SK-N-SH (cell line): ENCODE results near the gene AGAP1. TPM values are rescaled to one million over a fixed set of nuclear protein-coding genes. Genes with fewer than 3 reads are reported as not detected.

Source experiments
- CTCF ChIA-PET: fragments of 300-600, 350-600 bp; formaldehyde crosslinking; extraction: SDS; loops from one replicate; lab custom pipeline; 2021; lab: Yijun Ruan, JAX
- POLR2A ChIA-PET: fragments of 350-600 bp; sonication (Branson Sonifier 250); formaldehyde crosslinking; extraction: SDS; loops from one replicate; lab custom pipeline; 2020; ENCODE audit warnings: antibody characterized with exemption, inconsistent platforms; lab: Yijun Ruan, JAX
- DNase-seq: peaks from one replicate; pipeline ENCODE4 v3.0.0; 2012
- H2AFZ ChIP-seq: fragments of 200-600 bp; sonication (generic); 2 replicates; pipeline ENCODE4 v1.8.1; 2016; ENCODE audit warnings: antibody characterized with exemption, mild to moderate bottlenecking, low read depth
- H3F3A ChIP-seq: fragments of 200-600 bp; sonication (generic); replicated peaks from 2 replicates; pipeline ENCODE3; 2016; ENCODE audit warnings: antibody characterized with exemption, mild to moderate bottlenecking; ENCODE audit not compliant: insufficient read depth
- H3K27ac ChIP-seq, 2 experiments: fragments of 200-500 bp in 1 of 2; fragments of 200-600 bp in 1 of 2; sonication (Bioruptor generic) in 1 of 2; sonication (generic), shearing (Covaris generic) in 1 of 2; 2 replicates each; pipeline versions ENCODE4 v1.5.1 to v1.6.1; 2014 to 2016; ENCODE audit warnings: low read depth in 2 of 2, inconsistent platforms in 1 of 2, low read length in 1 of 2, mild to moderate bottlenecking in 1 of 2, mixed read lengths in 1 of 2
- H3K27me3 ChIP-seq: fragments of 200-600 bp; sonication (generic), shearing (Covaris generic); 2 replicates; pipeline ENCODE4 v1.6.1; 2016; ENCODE audit warnings: mixed run types; ENCODE audit not compliant: insufficient read depth
- H3K36me3 ChIP-seq, 2 experiments: fragments of 200-500 bp in 1 of 2; fragments of 200-600 bp in 1 of 2; sonication (Bioruptor generic) in 1 of 2; sonication (generic) in 1 of 2; replicated peaks in 1 of 2; 2 replicates each; pipeline versions ENCODE3 to v1.5.1; 2014 to 2016; ENCODE audit warnings: low read length in 1 of 2, mild to moderate bottlenecking in 1 of 2; ENCODE audit not compliant: insufficient read depth in 2 of 2, control insufficient read depth in 1 of 2
- H3K4me1 ChIP-seq, 2 experiments: fragments of 200-500 bp in 1 of 2; fragments of 200-600 bp in 1 of 2; sonication (Bioruptor generic) in 1 of 2; sonication (generic), shearing (Covaris generic) in 1 of 2; 2 replicates each; pipeline versions ENCODE4 v1.5.1 to v1.6.1; 2014 to 2016; ENCODE audit warnings: low read depth in 1 of 2, low read length in 1 of 2, mixed run types in 1 of 2; ENCODE audit not compliant: insufficient read depth in 2 of 2, control insufficient read depth in 1 of 2
- H3K4me2 ChIP-seq: fragments of 200-600 bp; sonication (generic), shearing (Covaris generic); 2 replicates; pipeline ENCODE4 v1.6.1; 2017; ENCODE audit warnings: mixed run types
- H3K4me3 ChIP-seq, 2 experiments: fragments of 200-500 bp in 1 of 2; fragments of 200-600 bp in 1 of 2; sonication (Bioruptor generic) in 1 of 2; sonication (generic), shearing (Covaris generic) in 1 of 2; 2 replicates each; pipeline versions ENCODE4 v1.5.1 to v1.8.1; 2014 to 2016; ENCODE audit warnings: low read depth in 2 of 2, inconsistent platforms in 1 of 2, low read length in 1 of 2, mild to moderate bottlenecking in 1 of 2, mixed read lengths in 1 of 2, moderate library complexity in 1 of 2
- H3K79me2 ChIP-seq: fragments of 200-600 bp; sonication (generic); 2 replicates; pipeline ENCODE4 v1.8.1; 2017; ENCODE audit warnings: mild to moderate bottlenecking; ENCODE audit not compliant: insufficient read depth
- H3K9ac ChIP-seq: fragments of 200-600 bp; sonication (generic); 2 replicates; pipeline ENCODE4 v1.6.1; 2017; ENCODE audit warnings: mixed run types
- H3K9me2 ChIP-seq: fragments of 200-600 bp; sonication (generic); 2 replicates; pipeline ENCODE4 v1.6.1; 2017; ENCODE audit warnings: mixed run types
- H3K9me3 ChIP-seq: fragments of 200-600 bp; sonication (generic); 2 replicates; pipeline ENCODE4 v1.6.1; 2017; ENCODE audit warnings: mixed run types, mild to moderate bottlenecking, moderate library complexity
- H4K20me1 ChIP-seq: fragments of 200-600 bp; sonication (generic); 2 replicates; pipeline ENCODE4 v1.6.1; 2017; ENCODE audit warnings: mild to moderate bottlenecking, mixed run types; ENCODE audit not compliant: insufficient read depth
- EP300 ChIP-seq, 2 experiments: IDR thresholded peaks; 2 replicates each; pipeline versions ENCODE4 v1.4.0 to v1.6.1; 2012; ENCODE audit warnings: borderline replicate concordance in 1 of 2, low read depth in 1 of 2, low read length in 1 of 2
- FOSL2 ChIP-seq: IDR thresholded peaks from 2 replicates; pipeline ENCODE4 v1.4.0; 2012; ENCODE audit warnings: low read depth, mild to moderate bottlenecking, moderate library complexity, borderline replicate concordance
- GABPA ChIP-seq: IDR thresholded peaks from 2 replicates; pipeline ENCODE4 v1.4.0; 2012; ENCODE audit warnings: low read depth, mild to moderate bottlenecking
- GATA2 ChIP-seq: sonication (generic); formaldehyde crosslinking; IDR thresholded peaks from 2 replicates; pipeline ENCODE4 v1.5.0; 2020; ENCODE audit warnings: mild to moderate bottlenecking, missing genetic modification reagents
- MXI1 ChIP-seq: IDR thresholded peaks from 2 replicates; pipeline ENCODE4 v1.6.1; 2012; ENCODE audit warnings: mild to moderate bottlenecking, low read depth, low read length, improper control_type of control experiment
- NRF1 ChIP-seq: IDR thresholded peaks from 2 replicates; pipeline ENCODE4 v1.6.1; 2012; ENCODE audit warnings: low read depth, mild to moderate bottlenecking, low read length
- POLR2AphosphoS5 ChIP-seq: IDR thresholded peaks from 2 replicates; pipeline ENCODE4 v1.6.1; 2012; ENCODE audit warnings: low read depth, low read length
- RCOR1 ChIP-seq: fragments of 150-350 bp; IDR thresholded peaks from 2 replicates; pipeline ENCODE4 v1.6.1; 2017; ENCODE audit warnings: antibody characterized with exemption, low read length
- TAF1 ChIP-seq: IDR thresholded peaks from 2 replicates; pipeline ENCODE4 v1.6.1; 2012; ENCODE audit warnings: low read depth, mild to moderate bottlenecking, low read length, moderate library complexity, borderline replicate concordance
- YY1 ChIP-seq: IDR thresholded peaks from 2 replicates; pipeline ENCODE4 v1.4.0; 2012; ENCODE audit warnings: low read depth, mild to moderate bottlenecking
- WGBS: methylation state at CpG from one replicate; pipeline ENCODE4 v1.1.6; 2017; ENCODE audit warnings: low lambda C conversion rate; 5-methylcytosine and 5-hydroxymethylcytosine counted together
- polyA plus RNA-seq, 3 experiments: library from polyadenylated mRNA; depleted of rRNA; stranded (reverse); fragments of >200 nt; gene quantifications; 2 replicates each; pipeline ENCODE4 v1.2.3, GENCODE V29; 2012
- TF ChIP-seq, protein P1 (sequence below): fragments of 150-350 bp; IDR thresholded peaks from 2 replicates; pipeline ENCODE4 v1.6.1; 2016; ENCODE audit warnings: mild to moderate bottlenecking, low read depth, low read length
- TF ChIP-seq, protein P2 (sequence below): IDR thresholded peaks from 2 replicates; pipeline ENCODE4 v1.4.0; 2012; ENCODE audit warnings: low read depth

AGAP1 gene
- polyA plus RNA-seq, 1 of the 3 experiments (the other 2 are of a cell fraction) = 8.8 TPM

DNA sequence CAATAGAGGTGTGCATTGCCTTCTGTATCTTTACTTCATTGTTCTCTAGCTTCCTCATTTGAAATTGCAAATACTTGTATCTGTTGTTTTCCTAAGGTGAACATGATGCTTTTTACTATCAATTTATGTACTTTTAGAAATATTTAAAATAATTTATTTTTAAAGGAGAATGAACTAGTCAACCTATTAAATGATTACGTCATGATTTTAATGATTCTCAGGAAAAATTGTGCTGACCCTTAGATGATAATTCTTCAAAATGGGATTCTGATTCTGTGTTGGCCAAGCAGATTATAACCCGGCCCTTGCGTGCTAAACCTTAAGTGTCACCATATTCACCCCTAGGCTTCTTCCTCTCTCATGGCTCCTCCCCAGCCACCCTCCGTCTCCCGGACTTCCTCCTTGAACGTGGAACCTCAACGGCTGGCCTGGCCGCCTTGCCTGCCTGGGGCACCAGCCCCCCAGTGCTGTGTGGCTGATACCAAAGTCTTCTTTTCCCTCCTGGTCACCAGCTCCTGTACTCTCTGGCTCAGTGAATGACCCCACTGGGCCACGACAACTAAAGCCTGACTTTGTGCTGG, 382.3 kb downstream of the AGAP1 start:
- H3K4me1 ChIP-seq = no peaks in the 10 kb centered on the region
- H3K9ac ChIP-seq = no peak overlapping the region
- TF ChIP-seq GABPA (no peak), YY1 (no peak), RCOR1 (no peak), MXI1 (no peak), GATA2 (CRISPR knock-in tag) (no peak), FOSL2 (no peak), EP300 (IDR thresholded peaks at IDR 0.05; ENCODE audit: borderline replicate concordance in 1 of 2, low read depth in 1 of 2, low read length in 1 of 2) (no peak)
- TF ChIP-seq, protein P1, sequence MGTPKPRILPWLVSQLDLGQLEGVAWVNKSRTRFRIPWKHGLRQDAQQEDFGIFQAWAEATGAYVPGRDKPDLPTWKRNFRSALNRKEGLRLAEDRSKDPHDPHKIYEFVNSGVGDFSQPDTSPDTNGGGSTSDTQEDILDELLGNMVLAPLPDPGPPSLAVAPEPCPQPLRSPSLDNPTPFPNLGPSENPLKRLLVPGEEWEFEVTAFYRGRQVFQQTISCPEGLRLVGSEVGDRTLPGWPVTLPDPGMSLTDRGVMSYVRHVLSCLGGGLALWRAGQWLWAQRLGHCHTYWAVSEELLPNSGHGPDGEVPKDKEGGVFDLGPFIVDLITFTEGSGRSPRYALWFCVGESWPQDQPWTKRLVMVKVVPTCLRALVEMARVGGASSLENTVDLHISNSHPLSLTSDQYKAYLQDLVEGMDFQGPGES = no peak
- TF ChIP-seq, protein P2, sequence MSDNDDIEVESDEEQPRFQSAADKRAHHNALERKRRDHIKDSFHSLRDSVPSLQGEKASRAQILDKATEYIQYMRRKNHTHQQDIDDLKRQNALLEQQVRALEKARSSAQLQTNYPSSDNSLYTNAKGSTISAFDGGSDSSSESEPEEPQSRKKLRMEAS = no peak
- no peaks in the 10 kb centered on the region for H4K20me1 ChIP-seq
- ChIA-PET POLR2A (no interaction called here), CTCF (interaction anchor here (1.3 kb wide), 1 partner anchor 111 kb away, joined by 3 read pairs; no protein-coding TSS in a partner anchor)
- no peak overlapping the region for H3K4me2 ChIP-seq
- no peak overlapping the region for H2AFZ ChIP-seq
- DNase-seq = no peak
- no peaks in the 10 kb centered on the region for H3K27me3 ChIP-seq
- H3F3A ChIP-seq = no peaks in the 10 kb centered on the region
- H3K79me2 ChIP-seq = no peaks in the 10 kb centered on the region
- H3K36me3 ChIP-seq = no peaks in the 10 kb centered on the region
- H3K9me2 ChIP-seq = no peaks in the 10 kb centered on the region
- H3K9me3 ChIP-seq = no peaks in the 10 kb centered on the region
- no peak overlapping the region for H3K27ac ChIP-seq
- 97% methylated on average over 9 of the region's 9 CpGs for WGBS
- H3K4me3 ChIP-seq = no peak overlapping the region

DNA sequence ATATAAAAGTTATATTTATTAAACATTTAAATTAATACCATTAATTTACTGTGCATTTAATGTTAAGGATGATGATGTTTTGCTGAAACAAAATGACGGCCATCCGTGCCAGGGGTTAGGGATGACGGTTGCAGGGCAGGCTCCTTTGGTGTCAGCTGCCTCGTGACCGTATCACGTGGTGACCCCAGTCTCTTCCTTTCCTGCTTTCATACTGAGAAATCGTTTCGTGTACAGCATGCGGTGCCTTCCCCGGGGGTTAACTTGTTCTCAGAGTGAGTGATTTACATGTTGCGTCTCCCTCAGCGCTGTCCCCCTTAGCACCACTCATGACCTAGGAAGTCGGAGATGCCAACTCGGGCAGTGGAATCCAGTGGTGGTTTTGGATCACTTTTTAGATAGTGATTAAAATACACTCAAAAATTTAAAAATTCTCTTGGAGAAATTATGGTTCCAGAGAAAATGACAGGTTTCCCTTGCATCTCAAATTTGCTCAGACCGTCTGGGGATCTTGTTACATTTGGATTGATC, 383.5 kb downstream of the AGAP1 start:
- Histone ChIP-seq H3K27ac (no peak overlapping the region), H3K79me2 (no peaks in the 10 kb centered on the region), H4K20me1 (no peaks in the 10 kb centered on the region), H3K4me1 (no peaks in the 10 kb centered on the region), H3K9me2 (no peaks in the 10 kb centered on the region), H2AFZ (no peak overlapping the region), H3K9me3 (no peaks in the 10 kb centered on the region), H3K36me3 (no peaks in the 10 kb centered on the region), H3K4me3 (no peak overlapping the region)
- POLR2A ChIA-PET = no interaction called here
- DNase-seq = no peak
- 82% methylated on average over 15 of the region's 15 CpGs for WGBS
- TF ChIP-seq NRF1 (no peak), POLR2AphosphoS5 (no peak), GABPA (no peak), TAF1 (no peak)
- TF ChIP-seq, protein P2 = no peak
- TF ChIP-seq, all 33 proteins: peak for 0
- Histone ChIP-seq H3K4me2 (no peak overlapping the region), H3F3A (no peaks in the 10 kb centered on the region), H3K9ac (no peak overlapping the region), H3K27me3 (no peaks in the 10 kb centered on the region)
- CTCF ChIA-PET = interaction anchor here (1.3 kb wide), 1 partner anchor 112 kb away, joined by 3 read pairs; no protein-coding TSS in a partner anchor
